GM23338 (cell line): ENCODE results near the gene RNF213. TPM values are rescaled to one million over a fixed set of nuclear protein-coding genes. Genes with fewer than 3 reads are reported as not detected.
A peak's percentile ranks its signal among the peaks of the same experiment; 100 is the strongest.

Source experiments
- ATAC-seq: fragments of 200-7000 bp; cut with Tn5 transposase; 3 replicates; pipeline ENCODE4 v1.9.1; 2020
- DNase-seq: peaks from one replicate; pipeline ENCODE4 v3.0.0-alpha.2; 2015; ENCODE audit warnings: low spot score
- H2AFZ ChIP-seq: fragments of 200-600 bp; sonication (generic); 2 replicates; pipeline ENCODE4 v1.8.0; 2016; ENCODE audit warnings: antibody characterized with exemption, mild to moderate bottlenecking, moderate library complexity
- H3F3A ChIP-seq: fragments of 200-600 bp; sonication (generic); replicated peaks from 2 replicates; pipeline ENCODE4 v1.8.0; 2017; ENCODE audit warnings: antibody characterized with exemption, mixed run types, low read depth
- H3K27ac ChIP-seq: fragments of 200-600 bp; sonication (generic); 2 replicates; pipeline ENCODE4 v1.6.1; 2016; ENCODE audit warnings: low read depth
- H3K27me3 ChIP-seq: fragments of 200-600 bp; sonication (generic); 2 replicates; pipeline ENCODE4 v1.8.0; 2016; ENCODE audit warnings: mild to moderate bottlenecking, mixed run types, moderate library complexity; ENCODE audit not compliant: insufficient read depth
- H3K36me3 ChIP-seq: fragments of 200-600 bp; sonication (generic); 2 replicates; pipeline ENCODE4 v1.8.0; 2016; ENCODE audit warnings: mild to moderate bottlenecking; ENCODE audit not compliant: insufficient read depth
- H3K4me1 ChIP-seq: fragments of 200-600 bp; sonication (generic); 2 replicates; pipeline ENCODE4 v1.8.0; 2016; ENCODE audit warnings: mild to moderate bottlenecking, moderate library complexity; ENCODE audit not compliant: insufficient read depth
- H3K4me2 ChIP-seq: fragments of 200-600 bp; sonication (generic); 2 replicates; pipeline ENCODE4 v1.7.1; 2017; ENCODE audit warnings: mixed run types
- H3K4me3 ChIP-seq: fragments of 200-600 bp; sonication (generic); 2 replicates; pipeline ENCODE4 v1.6.1; 2016; ENCODE audit warnings: mixed run types
- H3K79me2 ChIP-seq: fragments of 200-600 bp; sonication (generic); replicated peaks from 2 replicates; pipeline ENCODE4 v1.8.0; 2017; ENCODE audit warnings: mild to moderate bottlenecking; ENCODE audit not compliant: insufficient read depth
- H3K9me2 ChIP-seq: fragments of 200-600 bp; sonication (generic); 2 replicates; pipeline ENCODE4 v1.8.0; 2017; ENCODE audit not compliant: insufficient read depth
- H4K20me1 ChIP-seq: fragments of 200-600 bp; sonication (generic); replicated peaks from 2 replicates; pipeline ENCODE4 v1.8.0; 2017; ENCODE audit warnings: mild to moderate bottlenecking; ENCODE audit not compliant: insufficient read depth
- H3K27ac Mint-ChIP-seq: 2 replicates; pipeline ENCODE4 v1.8.0; 2020; ENCODE audit warnings: inconsistent platforms, mild to moderate bottlenecking, moderate library complexity, mixed read lengths
- H3K27me3 Mint-ChIP-seq: 3 replicates; pipeline ENCODE4 v1.8.0; 2022; ENCODE audit warnings: low read depth, mild to moderate bottlenecking, moderate library complexity, mixed read lengths, inconsistent platforms; ENCODE audit not compliant: insufficient read depth, poor library complexity
- H3K36me3 Mint-ChIP-seq: 3 replicates; pipeline ENCODE4 v1.8.0; 2021; ENCODE audit warnings: low read depth, mild to moderate bottlenecking, inconsistent platforms, moderate library complexity, mixed read lengths
- H3K4me1 Mint-ChIP-seq: 3 replicates; pipeline ENCODE4 v1.8.0; 2020; ENCODE audit warnings: mild to moderate bottlenecking, inconsistent platforms, mixed read lengths
- H3K4me3 Mint-ChIP-seq: 3 replicates; pipeline ENCODE4 v1.8.0; 2021; ENCODE audit warnings: moderate library complexity, mild to moderate bottlenecking, inconsistent platforms, mixed read lengths
- H3K9me3 Mint-ChIP-seq: 3 replicates; pipeline ENCODE4 v1.8.0; 2020; ENCODE audit warnings: moderate library complexity, mild to moderate bottlenecking, inconsistent platforms, mixed read lengths
- polyA plus RNA-seq: library from polyadenylated mRNA; unstranded; fragments of >200 nt; fragmentation: Nextera tagmentation; extraction: Ambion mirVana; gene quantifications from 2 replicates; pipeline ENCODE4 v1.2.1, GENCODE V29; 2016
- total RNA-seq: library from RNA; depleted of rRNA; stranded (reverse); fragments of >200 nt; shearing (Covaris generic); gene quantifications from 2 replicates; pipeline ENCODE4 v1.2.3, GENCODE V29; 2014
- TF ChIP-seq, protein P1 (sequence below), 2 experiments: fragments of 200-600 bp in 1 of 2; sonication (generic) in 1 of 2; conservative IDR thresholded peaks; 2 replicates each; pipeline versions ENCODE4 v1.5.1 to v1.6.1; 2016 to 2017; ENCODE audit warnings: antibody characterized with exemption in 2 of 2, low read depth in 2 of 2, mild to moderate bottlenecking in 2 of 2, moderate library complexity in 1 of 2
- TF ChIP-seq, protein P2 (sequence below): fragments of 250-450 bp; sonication (Bioruptor Pico); IDR thresholded peaks from 2 replicates; pipeline ENCODE4 v1.5.0; 2020; ENCODE audit warnings: mild to moderate bottlenecking, moderate library complexity

RNF213 gene
- total and polyA plus RNA-seq, 2 experiments from 2014 or later: 21.2 to 67.2 TPM

GRCh38 chr17:80284631-80285030, 24.0 kb downstream of the RNF213 start:
- Mint-ChIP-seq H3K36me3 (peaks cover 33% of the 10 kb centered on the region), H3K4me1 (peaks cover 14% of the 10 kb centered on the region), H3K4me3 (no peak overlapping the region), H3K27ac (no peak overlapping the region), H3K9me3 (no peaks in the 10 kb centered on the region; the same call in 2 of the 3 replicates), H3K27me3 (peaks cover 3% of the 10 kb centered on the region)
- TF ChIP-seq, protein P1, sequence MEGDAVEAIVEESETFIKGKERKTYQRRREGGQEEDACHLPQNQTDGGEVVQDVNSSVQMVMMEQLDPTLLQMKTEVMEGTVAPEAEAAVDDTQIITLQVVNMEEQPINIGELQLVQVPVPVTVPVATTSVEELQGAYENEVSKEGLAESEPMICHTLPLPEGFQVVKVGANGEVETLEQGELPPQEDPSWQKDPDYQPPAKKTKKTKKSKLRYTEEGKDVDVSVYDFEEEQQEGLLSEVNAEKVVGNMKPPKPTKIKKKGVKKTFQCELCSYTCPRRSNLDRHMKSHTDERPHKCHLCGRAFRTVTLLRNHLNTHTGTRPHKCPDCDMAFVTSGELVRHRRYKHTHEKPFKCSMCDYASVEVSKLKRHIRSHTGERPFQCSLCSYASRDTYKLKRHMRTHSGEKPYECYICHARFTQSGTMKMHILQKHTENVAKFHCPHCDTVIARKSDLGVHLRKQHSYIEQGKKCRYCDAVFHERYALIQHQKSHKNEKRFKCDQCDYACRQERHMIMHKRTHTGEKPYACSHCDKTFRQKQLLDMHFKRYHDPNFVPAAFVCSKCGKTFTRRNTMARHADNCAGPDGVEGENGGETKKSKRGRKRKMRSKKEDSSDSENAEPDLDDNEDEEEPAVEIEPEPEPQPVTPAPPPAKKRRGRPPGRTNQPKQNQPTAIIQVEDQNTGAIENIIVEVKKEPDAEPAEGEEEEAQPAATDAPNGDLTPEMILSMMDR (conservative IDR thresholded peaks at IDR 0.05; ENCODE audit: low read depth in 2 of 2): peak; percentile 46 to 63
- TF ChIP-seq, protein P2, sequence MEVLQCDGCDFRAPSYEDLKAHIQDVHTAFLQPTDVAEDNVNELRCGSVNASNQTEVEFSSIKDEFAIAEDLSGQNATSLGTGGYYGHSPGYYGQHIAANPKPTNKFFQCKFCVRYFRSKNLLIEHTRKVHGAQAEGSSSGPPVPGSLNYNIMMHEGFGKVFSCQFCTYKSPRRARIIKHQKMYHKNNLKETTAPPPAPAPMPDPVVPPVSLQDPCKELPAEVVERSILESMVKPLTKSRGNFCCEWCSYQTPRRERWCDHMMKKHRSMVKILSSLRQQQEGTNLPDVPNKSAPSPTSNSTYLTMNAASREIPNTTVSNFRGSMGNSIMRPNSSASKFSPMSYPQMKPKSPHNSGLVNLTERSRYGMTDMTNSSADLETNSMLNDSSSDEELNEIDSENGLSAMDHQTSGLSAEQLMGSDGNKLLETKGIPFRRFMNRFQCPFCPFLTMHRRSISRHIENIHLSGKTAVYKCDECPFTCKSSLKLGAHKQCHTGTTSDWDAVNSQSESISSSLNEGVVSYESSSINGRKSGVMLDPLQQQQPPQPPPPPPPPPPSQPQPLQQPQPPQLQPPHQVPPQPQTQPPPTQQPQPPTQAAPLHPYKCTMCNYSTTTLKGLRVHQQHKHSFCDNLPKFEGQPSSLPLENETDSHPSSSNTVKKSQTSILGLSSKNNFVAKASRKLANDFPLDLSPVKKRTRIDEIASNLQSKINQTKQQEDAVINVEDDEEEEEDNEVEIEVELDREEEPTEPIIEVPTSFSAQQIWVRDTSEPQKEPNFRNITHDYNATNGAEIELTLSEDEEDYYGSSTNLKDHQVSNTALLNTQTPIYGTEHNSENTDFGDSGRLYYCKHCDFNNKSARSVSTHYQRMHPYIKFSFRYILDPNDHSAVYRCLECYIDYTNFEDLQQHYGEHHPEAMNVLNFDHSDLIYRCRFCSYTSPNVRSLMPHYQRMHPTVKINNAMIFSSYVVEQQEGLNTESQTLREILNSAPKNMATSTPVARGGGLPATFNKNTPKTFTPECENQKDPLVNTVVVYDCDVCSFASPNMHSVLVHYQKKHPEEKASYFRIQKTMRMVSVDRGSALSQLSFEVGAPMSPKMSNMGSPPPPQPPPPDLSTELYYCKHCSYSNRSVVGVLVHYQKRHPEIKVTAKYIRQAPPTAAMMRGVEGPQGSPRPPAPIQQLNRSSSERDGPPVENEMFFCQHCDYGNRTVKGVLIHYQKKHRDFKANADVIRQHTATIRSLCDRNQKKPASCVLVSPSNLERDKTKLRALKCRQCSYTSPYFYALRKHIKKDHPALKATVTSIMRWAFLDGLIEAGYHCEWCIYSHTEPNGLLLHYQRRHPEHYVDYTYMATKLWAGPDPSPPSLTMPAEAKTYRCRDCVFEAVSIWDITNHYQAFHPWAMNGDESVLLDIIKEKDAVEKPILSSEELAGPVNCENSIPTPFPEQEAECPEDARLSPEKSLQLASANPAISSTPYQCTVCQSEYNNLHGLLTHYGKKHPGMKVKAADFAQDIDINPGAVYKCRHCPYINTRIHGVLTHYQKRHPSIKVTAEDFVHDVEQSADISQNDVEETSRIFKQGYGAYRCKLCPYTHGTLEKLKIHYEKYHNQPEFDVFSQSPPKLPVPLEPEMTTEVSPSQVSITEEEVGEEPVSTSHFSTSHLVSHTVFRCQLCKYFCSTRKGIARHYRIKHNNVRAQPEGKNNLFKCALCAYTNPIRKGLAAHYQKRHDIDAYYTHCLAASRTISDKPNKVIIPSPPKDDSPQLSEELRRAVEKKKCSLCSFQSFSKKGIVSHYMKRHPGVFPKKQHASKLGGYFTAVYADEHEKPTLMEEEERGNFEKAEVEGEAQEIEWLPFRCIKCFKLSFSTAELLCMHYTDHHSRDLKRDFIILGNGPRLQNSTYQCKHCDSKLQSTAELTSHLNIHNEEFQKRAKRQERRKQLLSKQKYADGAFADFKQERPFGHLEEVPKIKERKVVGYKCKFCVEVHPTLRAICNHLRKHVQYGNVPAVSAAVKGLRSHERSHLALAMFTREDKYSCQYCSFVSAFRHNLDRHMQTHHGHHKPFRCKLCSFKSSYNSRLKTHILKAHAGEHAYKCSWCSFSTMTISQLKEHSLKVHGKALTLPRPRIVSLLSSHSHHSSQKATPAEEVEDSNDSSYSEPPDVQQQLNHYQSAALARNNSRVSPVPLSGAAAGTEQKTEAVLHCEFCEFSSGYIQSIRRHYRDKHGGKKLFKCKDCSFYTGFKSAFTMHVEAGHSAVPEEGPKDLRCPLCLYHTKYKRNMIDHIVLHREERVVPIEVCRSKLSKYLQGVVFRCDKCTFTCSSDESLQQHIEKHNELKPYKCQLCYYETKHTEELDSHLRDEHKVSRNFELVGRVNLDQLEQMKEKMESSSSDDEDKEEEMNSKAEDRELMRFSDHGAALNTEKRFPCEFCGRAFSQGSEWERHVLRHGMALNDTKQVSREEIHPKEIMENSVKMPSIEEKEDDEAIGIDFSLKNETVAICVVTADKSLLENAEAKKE (CRISPR knock-in tag): no peak
- ATAC-seq (peak; percentile 80), DNase-seq (peak; percentile 71)
- Histone ChIP-seq H4K20me1 (peaks cover 8% of the 10 kb centered on the region; the same call in 1 of the 2 replicates), H3K27ac (no peak overlapping the region), H3K79me2 (no peaks in the 10 kb centered on the region), H3K4me3 (no peak overlapping the region), H3K4me2 (no peak overlapping the region), H3K27me3 (no peaks in the 10 kb centered on the region), H3K9me2 (no peaks in the 10 kb centered on the region), H3K4me1 (no peaks in the 10 kb centered on the region), H3F3A (no peaks in the 10 kb centered on the region), H3K36me3 (no peaks in the 10 kb centered on the region), H2AFZ (no peak overlapping the region)
